Activated CD8-positive, alpha-beta memory T cell treated with anti-CD3 and anti-CD28 coated beads for 1 hour (primary cell): Measurements from ENCODE around the gene PPP1R14B.

Experiments
- DNase-seq, 2 donors: peaks; one replicate each; pipeline ENCODE4 v3.0.0-alpha.2; 2020; ENCODE audit warnings: low read depth in 1 of 2; ENCODE audit errors: extremely low read depth in 1 of 2

PPP1R14B gene

GRCh38 chr11:64246871-64247728 lies at the start of gene PPP1R14B:
Gene PPP1R14B (minus strand): TSS chr11:64246943. CDS start chr11:64246673, 270 bp downstream.
- peak in 1 of 2 donors; percentile 72 for DNase-seq

DNA sequence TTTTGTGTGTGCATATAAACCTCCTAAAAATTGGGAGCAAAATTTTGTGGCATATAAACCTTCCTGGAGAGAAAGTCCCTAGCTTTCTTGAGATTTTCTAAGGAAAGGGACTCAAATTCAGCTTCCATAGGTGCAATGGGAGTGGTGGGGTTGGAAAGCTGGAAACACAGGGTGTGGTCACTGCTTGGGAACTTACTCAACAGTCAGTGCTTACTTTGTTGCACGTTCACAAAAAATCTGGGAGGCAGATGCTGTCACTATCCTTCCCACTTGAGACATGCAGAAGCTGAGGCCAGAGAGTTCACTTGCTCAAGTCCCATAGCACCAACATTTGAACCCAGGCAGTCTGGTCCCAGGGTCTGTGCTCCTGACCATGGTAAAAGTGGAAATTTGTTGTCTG lies 49.5 kb upstream of the PPP1R14B start:
- no peak for DNase-seq

- DNase-seq = no peak
Measured at GRCh38 chr11:64295760-64296159, 49.0 kb upstream of the PPP1R14B start.

DNA sequence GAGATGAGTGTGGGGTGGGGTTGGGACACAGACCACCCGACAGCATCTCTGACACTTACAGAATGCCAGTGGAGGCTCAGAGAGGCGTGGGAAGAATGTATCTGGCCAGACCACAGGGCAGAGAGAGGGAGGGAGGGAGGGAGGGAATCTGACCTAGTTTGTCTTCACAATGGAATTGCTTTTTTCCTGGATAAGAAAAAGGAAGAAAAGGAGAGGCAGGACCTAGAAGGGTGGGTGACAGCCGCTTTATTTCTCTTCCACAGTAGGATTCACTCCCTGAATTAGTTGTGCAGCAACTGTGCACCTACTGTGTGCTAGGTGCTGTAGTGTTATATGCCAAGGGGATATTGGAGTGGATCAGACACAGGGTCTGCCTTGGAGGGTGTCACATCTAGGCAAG lies 48.0 kb upstream of the PPP1R14B start:
- DNase-seq = no peak

DNA sequence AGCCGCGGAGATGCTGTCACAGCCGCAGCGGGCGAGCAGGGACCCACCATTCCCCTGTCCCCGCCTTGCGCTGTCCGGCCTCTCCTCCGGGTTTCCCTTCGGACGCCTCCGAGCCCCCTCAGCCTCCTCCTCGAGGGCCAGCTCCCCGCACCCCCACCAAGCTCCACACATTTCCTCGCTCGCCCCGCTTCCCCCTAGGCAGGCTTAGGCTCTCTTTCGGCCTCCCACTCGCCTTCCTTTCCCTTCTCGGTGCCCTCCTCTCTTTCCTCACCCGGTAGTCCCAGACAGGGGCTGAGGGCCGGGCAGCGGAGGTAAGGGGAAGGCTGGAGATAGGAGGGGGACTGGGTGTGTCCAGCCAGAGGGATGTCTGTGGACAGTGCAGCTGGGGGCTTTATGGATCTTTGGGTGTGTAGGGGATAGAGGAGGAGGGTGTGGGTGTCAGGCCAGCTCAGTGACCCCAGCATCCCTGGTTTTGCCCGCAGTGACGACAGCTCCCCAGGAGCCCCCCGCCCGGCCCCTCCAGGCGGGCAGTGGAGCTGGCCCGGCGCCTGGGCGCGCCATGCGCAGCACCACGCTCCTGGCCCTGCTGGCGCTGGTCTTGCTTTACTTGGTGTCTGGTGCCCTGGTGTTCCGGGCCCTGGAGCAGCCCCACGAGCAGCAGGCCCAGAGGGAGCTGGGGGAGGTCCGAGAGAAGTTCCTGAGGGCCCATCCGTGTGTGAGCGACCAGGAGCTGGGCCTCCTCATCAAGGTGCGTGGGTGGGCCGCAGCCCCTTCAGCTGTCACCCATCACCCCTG lies 45.9 kb upstream of the PPP1R14B start:
- DNase-seq = no peak

- no peak for DNase-seq
Measured at GRCh38 chr11:64291752-64292459, 45.2 kb upstream of the PPP1R14B start.

GRCh38 chr11:64291262-64291751 lies 44.6 kb upstream of the PPP1R14B start, which contains the start of gene KCNK4:
Gene KCNK4 (plus strand): TSS chr11:64291302. CDS start chr11:64293019, 1,717 bp downstream.
- DNase-seq = no peak

DNA sequence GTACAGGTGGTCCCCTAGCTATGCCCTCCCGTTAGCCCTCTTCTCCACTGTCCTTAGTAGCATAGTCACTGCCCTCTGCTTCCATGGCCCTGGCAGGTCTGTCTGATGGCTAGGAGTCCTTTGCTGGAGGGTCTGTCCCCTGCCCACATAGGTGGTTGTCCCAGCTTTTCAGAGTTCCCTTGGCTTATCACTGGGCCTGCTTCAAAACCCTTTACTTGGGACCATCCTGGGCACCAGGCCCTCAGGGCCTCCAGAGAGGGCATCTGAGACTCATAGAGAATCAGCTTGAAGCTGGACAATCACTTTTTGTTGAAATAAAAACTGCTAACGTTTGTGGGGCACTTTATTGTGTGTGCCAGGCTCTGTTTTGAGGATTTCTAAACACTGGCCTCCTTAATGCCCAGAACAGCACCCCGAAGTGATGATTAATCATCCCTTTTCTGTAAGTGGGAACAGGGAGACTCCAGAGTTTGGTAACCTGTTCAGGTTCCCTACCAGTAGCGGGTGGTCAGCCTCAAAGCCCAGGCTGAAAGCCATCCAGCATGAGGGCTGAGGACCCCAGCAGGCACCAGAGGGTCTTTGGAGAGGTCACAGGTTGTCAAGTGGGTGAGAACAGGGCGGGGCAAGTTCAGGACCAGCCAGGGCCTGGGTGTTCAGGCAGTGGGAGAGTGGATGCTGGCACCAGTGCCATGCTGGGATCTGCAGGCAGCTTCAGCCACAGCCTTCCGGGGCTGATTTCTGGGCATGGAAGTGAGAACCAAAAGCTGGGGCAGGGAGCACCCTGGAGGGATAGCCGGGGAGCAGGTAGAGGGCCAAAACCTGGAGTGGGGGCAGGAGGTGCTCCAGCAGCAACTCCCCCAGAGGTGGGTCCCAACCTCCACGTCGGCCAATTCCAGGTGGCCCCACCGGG lies 43.9 kb upstream of the PPP1R14B start:
- DNase-seq = no peak

DNA sequence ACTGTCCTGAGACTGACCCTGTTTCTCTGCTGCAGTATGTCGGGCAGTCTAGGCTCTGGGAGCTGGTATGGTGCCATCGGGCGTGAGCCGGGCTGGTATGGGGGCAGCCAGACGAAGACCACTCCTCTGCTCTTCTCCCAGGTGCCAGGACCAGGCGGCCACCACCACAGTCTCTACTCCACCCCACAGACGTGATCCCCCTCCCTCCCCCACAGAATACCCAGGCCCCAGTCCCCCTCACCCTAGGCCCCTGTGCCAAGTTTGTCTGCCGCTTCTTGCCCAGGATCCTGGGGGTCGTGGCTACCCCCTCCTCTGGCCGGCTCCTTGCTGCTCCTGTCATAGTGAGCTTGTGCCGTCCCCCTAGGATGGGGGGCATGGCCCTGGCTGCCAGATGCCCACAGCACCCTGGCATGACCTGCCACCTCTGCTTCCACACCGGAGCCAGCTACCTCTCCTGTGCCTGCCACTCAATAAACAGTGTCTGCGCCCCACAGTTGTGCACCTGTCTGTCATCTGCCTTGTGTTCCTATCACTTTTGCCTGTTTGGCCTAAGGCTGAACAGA lies 42.3 kb upstream of the PPP1R14B start:
- DNase-seq = no peak

DNA sequence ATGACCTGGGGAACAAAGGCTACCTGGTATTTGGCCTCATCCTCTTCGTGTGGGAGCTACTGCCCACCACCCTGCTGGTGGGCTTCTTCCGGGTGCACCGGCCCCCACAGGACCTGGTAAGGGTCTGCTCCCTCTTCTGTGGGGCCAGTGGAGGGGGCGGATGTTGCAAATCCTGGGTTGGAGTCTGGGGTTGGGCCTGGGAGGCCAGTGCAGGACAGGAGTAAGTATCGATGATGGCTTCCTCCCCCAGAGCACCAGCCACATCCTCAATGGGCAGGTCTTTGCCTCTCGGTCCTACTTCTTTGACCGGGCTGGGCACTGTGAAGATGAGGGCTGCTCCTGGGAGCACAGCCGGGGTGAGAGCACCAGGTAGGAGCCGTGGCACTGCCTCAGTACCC lies 41.6 kb upstream of the PPP1R14B start:
- no peak for DNase-seq

DNA sequence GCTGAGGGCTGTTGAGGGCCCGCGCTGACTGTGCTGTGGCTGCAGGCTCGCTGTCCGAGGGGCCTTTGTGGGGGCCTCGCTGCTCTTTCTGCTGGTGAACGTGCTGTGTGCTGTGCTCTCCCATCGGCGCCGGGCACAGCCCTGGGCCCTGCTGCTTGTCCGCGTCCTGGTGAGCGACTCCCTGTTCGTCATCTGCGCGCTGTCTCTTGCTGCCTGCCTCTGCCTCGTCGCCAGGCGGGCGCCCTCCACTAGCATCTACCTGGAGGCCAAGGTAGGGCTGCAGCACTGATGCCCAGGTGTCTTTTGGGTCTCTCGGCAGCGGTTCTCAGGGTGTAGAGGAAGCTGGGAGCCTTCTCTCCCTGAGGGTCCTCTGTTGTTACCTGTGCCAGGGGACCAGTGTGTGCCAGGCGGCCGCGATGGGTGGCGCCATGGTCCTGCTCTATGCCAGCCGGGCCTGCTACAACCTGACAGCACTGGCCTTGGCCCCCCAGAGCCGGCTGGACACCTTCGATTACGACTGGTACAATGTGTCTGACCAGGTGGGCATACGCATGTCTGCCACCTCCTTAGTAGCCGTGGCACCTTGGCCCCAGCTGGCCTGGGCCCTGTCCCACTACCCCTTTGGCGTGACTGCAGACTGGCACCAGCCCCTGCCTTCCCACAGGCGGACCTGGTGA lies 41.1 kb upstream of the PPP1R14B start:
- no peak for DNase-seq

GRCh38 chr11:64286801-64287159 lies 40.0 kb upstream of the PPP1R14B start:
- DNase-seq = no peak

- no peak for DNase-seq
Measured at GRCh38 chr11:64285885-64286800, 39.4 kb upstream of the PPP1R14B start.

DNA sequence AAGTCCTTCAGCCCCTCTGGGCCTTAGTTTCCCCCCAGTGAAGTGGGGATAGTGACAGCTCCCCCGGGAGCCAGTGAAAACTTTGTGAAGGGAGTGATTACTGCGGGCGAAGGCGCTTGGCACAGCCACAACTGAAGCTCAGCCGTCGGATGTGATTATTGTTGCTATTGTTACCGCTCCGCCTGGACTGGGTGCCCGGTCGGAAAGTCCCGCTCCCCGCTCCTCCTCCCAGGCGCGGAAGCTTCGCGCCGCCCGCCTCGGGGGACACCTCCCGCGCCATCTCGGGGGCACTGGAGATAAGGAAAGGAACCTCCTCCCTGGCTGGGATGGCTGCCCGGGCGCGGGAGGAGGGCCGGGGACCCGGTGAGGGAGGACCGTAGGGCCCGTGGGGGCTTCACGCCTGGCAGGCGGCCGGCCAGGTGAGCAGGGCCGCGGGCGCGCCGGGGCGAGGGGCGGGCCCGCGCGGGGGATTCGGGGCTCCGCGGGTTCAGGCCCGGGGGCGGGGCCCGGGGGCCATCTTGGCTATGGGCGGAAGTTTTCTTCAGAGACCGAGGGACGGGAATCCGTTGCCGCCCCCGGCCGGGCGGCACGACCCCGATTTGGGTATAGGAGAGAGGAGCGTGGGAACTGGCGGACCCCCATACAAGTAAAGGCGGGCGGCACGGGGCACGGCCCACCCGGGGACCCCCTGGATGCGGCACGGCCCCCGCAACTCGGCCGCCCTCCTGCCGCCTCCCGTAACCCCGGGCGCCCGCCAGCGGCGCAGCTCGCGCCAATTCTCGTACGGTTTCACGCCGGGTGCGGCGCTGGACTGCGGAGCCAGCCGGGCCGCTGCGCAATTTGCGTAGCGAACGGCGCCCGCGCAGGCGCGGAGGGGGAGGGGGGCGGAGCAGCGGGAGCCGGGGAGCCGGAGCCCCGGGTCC lies 38.5 kb upstream of the PPP1R14B start, which contains the start of gene GPR137:
GPR137 (plus strand) TSS at position 887 of the 923 bp plus-strand sequence. CDS start 677 bp downstream, outside the sequence.
- peak; percentile 71 to 92 for DNase-seq

DNA sequence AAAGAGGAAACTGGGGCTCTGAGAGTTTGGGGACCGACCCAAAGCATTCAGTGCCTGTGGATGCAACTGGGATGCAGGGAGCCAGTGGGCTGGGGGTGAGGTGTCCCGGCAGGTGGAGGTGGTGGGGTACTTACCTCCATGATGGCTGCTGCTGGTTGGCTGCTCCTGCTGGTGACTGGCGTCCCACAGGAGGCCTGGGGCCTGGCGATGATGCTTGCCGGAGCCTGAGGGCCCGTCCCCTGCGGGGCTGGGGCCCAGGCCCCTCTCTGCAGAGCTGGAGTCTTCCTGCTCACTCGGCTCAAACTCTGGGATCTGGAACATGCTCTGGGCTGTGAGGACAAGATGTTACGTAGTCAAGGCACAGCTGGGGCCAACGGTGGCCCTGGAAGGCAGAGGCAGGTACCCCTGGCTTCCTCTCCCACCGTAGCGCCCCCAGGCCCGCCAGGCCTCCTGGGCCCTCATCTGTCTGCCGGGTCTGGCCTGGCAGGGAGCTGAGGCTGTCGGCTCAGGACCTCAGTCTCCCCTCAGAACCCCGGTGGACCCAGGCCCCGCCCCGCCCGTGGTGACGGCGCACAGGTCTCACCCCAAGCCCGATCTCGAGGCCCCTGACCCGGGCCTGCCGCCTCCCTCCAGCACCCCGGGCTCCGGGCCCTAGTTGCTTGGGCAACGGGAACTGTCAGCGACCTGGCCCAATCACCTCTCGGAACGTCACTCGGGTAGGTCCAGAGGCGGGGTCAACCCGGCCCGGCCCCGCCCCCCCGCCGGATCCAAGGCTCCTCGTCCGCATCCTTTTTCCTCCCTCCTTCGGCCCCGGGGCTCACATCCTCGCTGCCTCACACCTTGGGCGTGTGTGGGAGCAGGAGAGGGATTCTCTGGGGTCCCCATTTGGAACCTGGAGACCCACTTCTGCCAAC lies 37.6 kb upstream of the PPP1R14B start, which contains the start of gene BAD:
BAD (minus strand) TSS at position 618 of the 914 bp plus-strand sequence; CDS start at position 321, 297 bp downstream.
- peak; percentile 70 to 89 for DNase-seq

- DNase-seq = no peak
Measured at GRCh38 chr11:64283092-64283491, 36.3 kb upstream of the PPP1R14B start.
